CD4-positive, CD25-positive, alpha-beta regulatory T cell (primary cell): Measurements from ENCODE around the gene HS1BP3. TPM values are rescaled to one million over a fixed set of nuclear protein-coding genes. Genes with fewer than 3 reads are reported as not detected.

Source experiments
- ATAC-seq, 2 donors: fragments of 150-1000 bp; cut with Tn5 transposase; one replicate each; pipeline ENCODE4 v1.10.0; 2021; ENCODE audit warnings: low read depth in 2 of 2, moderate number of reproducible peaks in 2 of 2, moderate library complexity in 1 of 2
- DNase-seq, 3 donors: peaks; one replicate each; pipeline versions ENCODE4 v3.0.0 to v3.0.0-alpha.2; 2012 to 2022; ENCODE audit warnings: mixed read lengths in 1 of 3
- H3K27ac ChIP-seq: one replicate; pipeline ENCODE4 v1.7.0; 2013; ENCODE audit warnings: mild to moderate bottlenecking, low read length; ENCODE audit not compliant: insufficient read depth, poor library complexity, severe bottlenecking
- H3K27me3 ChIP-seq: one replicate; pipeline ENCODE4 v1.7.0; 2013; ENCODE audit warnings: low read length; ENCODE audit not compliant: control insufficient read depth, insufficient read depth
- H3K36me3 ChIP-seq: one replicate; pipeline ENCODE4 v1.7.0; 2013; ENCODE audit warnings: mild to moderate bottlenecking, low read length, moderate library complexity; ENCODE audit not compliant: control insufficient read depth, insufficient read depth
- H3K4me1 ChIP-seq: 2 replicates; pipeline ENCODE4 v1.7.0; 2013; ENCODE audit warnings: mild to moderate bottlenecking, low read length; ENCODE audit not compliant: insufficient read depth, control insufficient read depth, poor library complexity, severe bottlenecking
- H3K4me3 ChIP-seq: one replicate; pipeline ENCODE4 v1.7.0; 2013; ENCODE audit warnings: low read depth, mild to moderate bottlenecking, low read length, moderate library complexity
- H3K9me3 ChIP-seq, 2 experiments: 1 replicate in 1 of 2; 2 replicates in 1 of 2; pipeline ENCODE4 v1.7.0; 2013; ENCODE audit warnings: low read length in 2 of 2, mild to moderate bottlenecking in 1 of 2, moderate library complexity in 1 of 2; ENCODE audit not compliant: control insufficient read depth in 2 of 2
- H3K27ac Mint-ChIP-seq, 3 donors: one replicate each; pipeline ENCODE4 v1.8.0; 2020 to 2022; ENCODE audit warnings: mild to moderate bottlenecking in 3 of 3, mixed read lengths in 3 of 3, moderate library complexity in 2 of 3
- H3K27me3 Mint-ChIP-seq: one replicate; pipeline ENCODE4 v1.8.0; 2022; ENCODE audit warnings: mild to moderate bottlenecking, mixed read lengths
- H3K36me3 Mint-ChIP-seq: one replicate; pipeline ENCODE4 v1.8.0; 2020; ENCODE audit warnings: mixed read lengths
- H3K4me1 Mint-ChIP-seq, 4 donors: one replicate each; pipeline ENCODE4 v1.8.0; 2020 to 2022; ENCODE audit warnings: mixed read lengths in 4 of 4, mild to moderate bottlenecking in 1 of 4
- H3K4me3 Mint-ChIP-seq, 4 donors: one replicate each; pipeline ENCODE4 v1.8.0; 2020 to 2022; ENCODE audit warnings: mild to moderate bottlenecking in 4 of 4, mixed read lengths in 4 of 4, moderate library complexity in 3 of 4
- H3K9me3 Mint-ChIP-seq, 7 donors: one replicate each; pipeline ENCODE4 v1.8.0; 2020 to 2022; ENCODE audit warnings: mixed read lengths in 7 of 7, mild to moderate bottlenecking in 3 of 7, moderate library complexity in 2 of 7
- polyA plus RNA-seq, 4 donors: library from polyadenylated mRNA; unstranded; fragments of 300-500 nt; fragmentation: Illumina TruSeq; gene quantifications; one replicate each; pipeline ENCODE4 v1.2.3, GENCODE V29; 2021
- total RNA-seq: library from RNA; stranded (reverse); gene quantifications from one replicate; pipeline ENCODE4 v1.2.3, GENCODE V29; 2022

HS1BP3 gene
- total and polyA plus RNA-seq, 5 donors from 2014 or later, result 13.6 to 22.5 (median 20.5) TPM

DNA sequence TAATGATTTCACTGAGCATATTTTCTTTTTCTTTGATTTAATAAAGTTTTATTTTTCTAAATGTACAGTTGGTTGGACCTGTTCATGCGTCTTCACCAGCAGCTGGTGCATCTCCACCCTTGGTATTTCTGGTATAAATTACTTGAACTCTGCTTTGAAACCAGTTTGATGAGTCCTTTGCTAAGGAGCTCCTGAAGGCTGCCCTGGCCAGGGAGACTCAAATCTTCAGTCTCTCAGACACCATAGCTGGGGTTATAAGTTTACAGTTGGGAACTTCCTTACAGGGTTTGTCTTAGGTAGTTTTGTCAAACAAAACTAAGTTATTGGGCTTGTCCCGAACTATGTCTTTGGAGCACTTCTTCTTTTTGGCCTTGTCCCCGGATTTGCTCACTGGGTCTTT is 44.7 kb downstream of the HS1BP3 start:
- H3K4me3 Mint-ChIP-seq, result no peak overlapping the region
- Histone ChIP-seq H3K4me3 (no peak overlapping the region), H3K9me3 (no peaks in the 10 kb centered on the region), H3K36me3 (no peaks in the 10 kb centered on the region), H3K4me1 (no peaks in the 10 kb centered on the region), H3K27ac (no peak overlapping the region), H3K27me3 (no peaks in the 10 kb centered on the region)
- ATAC-seq (no peak), DNase-seq (no peak)
- no peaks in the 10 kb centered on the region for H3K4me1 Mint-ChIP-seq
- H3K36me3 Mint-ChIP-seq, result peaks cover 15% of the 10 kb centered on the region
- peaks cover 0 to 5% (median 0%) of the 10 kb centered on the region in 7 donors for H3K9me3 Mint-ChIP-seq
- H3K27me3 Mint-ChIP-seq, result no peaks in the 10 kb centered on the region
- no peak overlapping the region for H3K27ac Mint-ChIP-seq

DNA sequence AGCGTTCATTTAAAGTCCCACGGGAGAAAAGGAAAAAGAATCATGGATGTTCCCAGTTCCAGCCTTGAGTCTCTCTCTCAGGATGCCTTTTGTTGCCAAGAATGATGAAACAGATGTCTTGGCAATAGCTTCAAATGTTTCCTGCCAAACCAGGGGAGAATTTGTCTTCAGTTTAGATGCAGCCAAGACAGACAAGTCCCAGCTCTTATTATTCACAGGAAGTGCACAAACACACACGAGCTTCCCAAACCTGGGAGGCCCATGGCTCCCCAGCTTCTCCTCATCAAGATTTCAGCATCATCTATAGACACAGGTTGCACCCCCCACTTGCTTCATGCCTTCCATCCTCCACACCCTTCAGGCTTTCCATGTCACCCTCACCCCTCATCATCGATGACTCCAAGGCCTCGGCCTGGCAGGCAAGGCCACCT is 45.9 kb downstream of the HS1BP3 start:
- no peaks in the 10 kb centered on the region for H3K4me1 Mint-ChIP-seq
- ATAC-seq (no peak), DNase-seq (no peak)
- Histone ChIP-seq H3K36me3 (no peaks in the 10 kb centered on the region), H3K27me3 (no peaks in the 10 kb centered on the region), H3K9me3 (no peaks in the 10 kb centered on the region), H3K4me1 (no peaks in the 10 kb centered on the region), H3K27ac (no peak overlapping the region), H3K4me3 (no peak overlapping the region)
- H3K36me3 Mint-ChIP-seq, result peaks cover 11% of the 10 kb centered on the region
- H3K27ac Mint-ChIP-seq, result no peak overlapping the region
- H3K4me3 Mint-ChIP-seq, result no peak overlapping the region
- H3K9me3 Mint-ChIP-seq, result peaks cover 0 to 5% (median 0%) of the 10 kb centered on the region in 7 donors
- H3K27me3 Mint-ChIP-seq, result no peaks in the 10 kb centered on the region

DNA sequence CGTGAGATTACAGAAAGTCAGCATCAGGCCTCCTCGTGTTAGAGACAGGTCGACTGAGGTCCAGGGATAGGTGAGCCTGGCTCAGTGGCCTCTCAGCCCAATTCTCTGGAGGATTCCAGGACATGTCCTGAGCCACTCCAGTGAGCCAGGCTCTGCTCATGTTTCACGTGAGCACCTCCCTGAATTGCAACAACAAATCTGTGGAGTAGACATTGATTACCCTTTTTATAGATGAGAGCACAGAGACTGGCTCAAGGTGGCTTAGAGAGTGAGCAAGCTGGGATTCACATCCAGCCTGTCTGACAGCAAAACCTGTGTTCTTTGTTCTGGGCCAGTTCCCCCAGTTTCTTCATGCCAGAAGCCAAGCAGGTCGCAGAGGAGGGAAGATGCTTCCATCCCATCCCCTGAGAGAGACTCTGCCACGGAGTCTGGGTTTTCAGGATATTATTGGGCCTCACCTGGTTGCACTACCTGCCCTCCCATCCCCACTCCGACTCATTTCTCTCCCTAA is 46.4 kb downstream of the HS1BP3 start:
- no peaks in the 10 kb centered on the region for H3K4me1 Mint-ChIP-seq
- peaks cover 0 to 5% (median 0%) of the 10 kb centered on the region in 7 donors for H3K9me3 Mint-ChIP-seq
- no peak overlapping the region for H3K27ac Mint-ChIP-seq
- no peak for ATAC-seq
- no peaks in the 10 kb centered on the region for H3K27me3 Mint-ChIP-seq
- Histone ChIP-seq H3K36me3 (no peaks in the 10 kb centered on the region), H3K9me3 (no peaks in the 10 kb centered on the region), H3K27me3 (no peaks in the 10 kb centered on the region), H3K4me1 (no peaks in the 10 kb centered on the region), H3K4me3 (no peak overlapping the region), H3K27ac (no peak overlapping the region)
- DNase-seq, result no peak
- H3K4me3 Mint-ChIP-seq, result no peak overlapping the region
- H3K36me3 Mint-ChIP-seq, result peaks cover 10% of the 10 kb centered on the region

DNA sequence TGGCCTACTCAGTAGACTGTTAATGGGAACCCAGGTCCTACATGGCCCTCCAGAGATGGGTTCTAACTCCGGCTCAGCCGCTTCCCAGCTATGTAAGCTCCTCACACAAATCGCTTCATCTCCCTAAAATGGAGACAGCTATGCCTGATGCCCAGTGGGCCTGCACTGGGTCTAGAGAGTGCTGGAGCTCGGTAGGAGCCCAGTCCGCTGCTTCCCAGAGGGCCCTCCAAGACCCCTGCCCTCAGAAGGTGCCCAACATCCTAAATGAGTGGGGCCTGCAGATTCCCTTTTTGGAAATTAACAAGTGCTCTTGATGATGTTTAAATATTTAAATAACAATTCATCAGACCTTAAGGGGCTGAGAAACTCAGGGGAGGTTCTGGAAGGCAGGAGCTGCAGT is 47.1 kb downstream of the HS1BP3 start:
- H3K9me3 ChIP-seq, result no peaks in the 10 kb centered on the region
- Mint-ChIP-seq H3K9me3 (peaks cover 0 to 5% (median 0%) of the 10 kb centered on the region in 7 donors), H3K4me3 (no peak overlapping the region), H3K4me1 (no peaks in the 10 kb centered on the region), H3K36me3 (peaks cover 10% of the 10 kb centered on the region), H3K27me3 (no peaks in the 10 kb centered on the region), H3K27ac (no peak overlapping the region)
- no peak for DNase-seq
- no peak for ATAC-seq
- H3K4me1 ChIP-seq, result no peaks in the 10 kb centered on the region
- no peak overlapping the region for H3K27ac ChIP-seq
- no peaks in the 10 kb centered on the region for H3K27me3 ChIP-seq
- no peaks in the 10 kb centered on the region for H3K36me3 ChIP-seq
- no peak overlapping the region for H3K4me3 ChIP-seq

DNA sequence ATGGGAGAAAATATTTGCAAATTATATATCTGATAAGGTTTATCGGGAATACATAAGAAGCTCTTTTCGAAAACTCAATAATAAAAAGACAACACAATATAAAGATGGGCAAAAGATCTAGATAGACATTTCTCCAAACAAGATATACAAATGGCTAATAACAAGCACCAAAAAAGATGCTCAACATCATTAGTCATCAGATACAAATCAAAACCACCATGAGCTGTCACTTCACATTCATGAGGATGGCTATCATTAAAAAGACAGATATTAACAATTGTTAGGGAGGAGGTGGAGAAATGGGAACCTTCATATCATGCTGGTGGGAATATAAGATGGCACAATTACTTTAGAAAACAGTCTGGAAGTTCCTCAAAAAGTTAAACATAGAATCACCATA is 48.1 kb downstream of the HS1BP3 start:
- H3K27ac ChIP-seq, result no peak overlapping the region
- H3K36me3 ChIP-seq, result no peaks in the 10 kb centered on the region
- Mint-ChIP-seq H3K27ac (no peak overlapping the region), H3K4me3 (no peak overlapping the region), H3K36me3 (peaks cover 4% of the 10 kb centered on the region), H3K27me3 (no peaks in the 10 kb centered on the region), H3K9me3 (peaks cover 0 to 3% (median 0%) of the 10 kb centered on the region in 7 donors), H3K4me1 (no peaks in the 10 kb centered on the region)
- no peaks in the 10 kb centered on the region for H3K27me3 ChIP-seq
- no peaks in the 10 kb centered on the region for H3K9me3 ChIP-seq
- no peak overlapping the region for H3K4me3 ChIP-seq
- ATAC-seq, result no peak
- H3K4me1 ChIP-seq, result no peaks in the 10 kb centered on the region
- DNase-seq, result no peak

GRCh38 chr2:20600756-20601325 is 50.1 kb downstream of the HS1BP3 start:
- no peak overlapping the region for H3K4me3 Mint-ChIP-seq
- DNase-seq (no peak), ATAC-seq (no peak)
- H3K9me3 ChIP-seq, result no peaks in the 10 kb centered on the region
- H3K27me3 Mint-ChIP-seq, result no peaks in the 10 kb centered on the region
- H3K4me1 Mint-ChIP-seq, result peaks cover 0 to 3% (median under 1%) of the 10 kb centered on the region in 4 donors
- H3K27ac Mint-ChIP-seq, result no peak overlapping the region
- H3K4me1 ChIP-seq, result no peaks in the 10 kb centered on the region
- H3K27ac ChIP-seq, result no peak overlapping the region
- H3K36me3 Mint-ChIP-seq, result no peaks in the 10 kb centered on the region
- no peak overlapping the region for H3K4me3 ChIP-seq
- H3K9me3 Mint-ChIP-seq, result peaks cover 0 to 1% (median 0%) of the 10 kb centered on the region in 7 donors
- no peaks in the 10 kb centered on the region for H3K36me3 ChIP-seq
- H3K27me3 ChIP-seq, result no peaks in the 10 kb centered on the region

DNA sequence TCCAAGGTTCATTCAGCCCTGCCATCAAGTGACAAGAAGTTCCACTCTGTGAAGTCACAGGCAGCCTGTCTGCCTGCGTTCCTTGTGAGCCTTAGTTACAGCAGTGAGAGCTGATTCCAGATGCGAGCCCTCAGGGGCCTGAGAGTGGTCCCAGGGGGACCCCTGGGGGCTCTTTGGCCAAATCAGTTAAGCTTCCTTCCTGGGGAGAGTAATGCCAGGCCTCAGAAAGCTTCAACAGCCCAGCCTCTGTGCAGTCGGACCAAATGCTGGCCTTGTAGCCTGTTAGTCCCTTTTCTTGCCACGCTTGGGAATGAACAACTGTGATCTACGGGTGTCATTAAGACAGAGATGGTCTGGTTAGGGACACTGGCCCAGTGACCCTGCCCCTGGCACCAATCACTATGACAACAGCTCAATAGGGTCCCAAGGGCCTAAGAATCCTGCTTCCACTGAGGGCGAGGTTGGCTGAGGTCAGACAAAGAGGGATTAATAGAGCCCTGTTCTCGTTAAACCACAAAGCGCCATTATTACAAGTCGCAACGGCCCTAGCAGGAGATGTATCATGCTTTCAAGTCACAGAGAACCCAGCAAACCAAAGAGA is 50.9 kb downstream of the HS1BP3 start:
- DNase-seq, result no peak
- H3K36me3 Mint-ChIP-seq, result peaks cover 2% of the 10 kb centered on the region
- H3K9me3 Mint-ChIP-seq, result peaks cover 0 to 1% (median 0%) of the 10 kb centered on the region in 7 donors
- H3K4me3 ChIP-seq, result no peak overlapping the region
- H3K27ac Mint-ChIP-seq, result peak overlapping the region in 1 of 3 donors; percentile 43
- ATAC-seq, result no peak
- H3K9me3 ChIP-seq, result no peaks in the 10 kb centered on the region
- H3K27me3 ChIP-seq, result no peaks in the 10 kb centered on the region
- no peaks in the 10 kb centered on the region for H3K36me3 ChIP-seq
- H3K4me3 Mint-ChIP-seq, result no peak overlapping the region
- no peak overlapping the region for H3K27ac ChIP-seq
- no peaks in the 10 kb centered on the region for H3K4me1 ChIP-seq
- H3K27me3 Mint-ChIP-seq, result no peaks in the 10 kb centered on the region
- H3K4me1 Mint-ChIP-seq, result peaks cover 0 to 4% (median under 1%) of the 10 kb centered on the region in 4 donors
